Tibial artery (tissue), 4 donors: ENCODE data around the gene PITPNM1.
A peak's percentile ranks its signal among the peaks of the same experiment; 100 is the strongest.
"Not testable (repeated sequence)": the region's sequence is repeated elsewhere in the genome, so short reads cannot be mapped to it uniquely, and the experiment has no call there.

Experiments
- DNase-seq, 2 donors: peaks; one replicate each; pipeline ENCODE4 v3.0.0-alpha.2; 2019
- H3K27ac ChIP-seq, 2 donors: fragments of 200-600 bp; sonication (generic) in 1 of 2; 1 replicate in 1 of 2; 2 replicates in 1 of 2; pipeline ENCODE4 v1.5.1; 2018 to 2019; ENCODE audit warnings: mild to moderate bottlenecking in 1 of 2
- H3K27me3 ChIP-seq, 2 donors: fragments of 200-600 bp; sonication (generic) in 1 of 2; one replicate each; pipeline versions ENCODE4 v1.5.1 to v1.6.0; 2016 to 2019
- H3K36me3 ChIP-seq, 3 donors: fragments of 200-600 bp; sonication (generic) in 2 of 3; one replicate each; pipeline ENCODE4 v1.5.1; 2016 to 2019; ENCODE audit warnings: mild to moderate bottlenecking in 2 of 3
- H3K4me1 ChIP-seq, 4 donors: fragments of 200-600 bp; sonication (generic) in 2 of 4; 1 replicate in 3 of 4; 2 replicates in 1 of 4; pipeline ENCODE4 v1.5.1; 2016 to 2019
- H3K4me3 ChIP-seq, 2 donors: fragments of 200-600 bp; sonication (generic) in 1 of 2; 1 replicate in 1 of 2; 2 replicates in 1 of 2; pipeline ENCODE4 v1.5.1; 2018 to 2019; ENCODE audit warnings: mild to moderate bottlenecking in 2 of 2
- H3K9me3 ChIP-seq, 3 donors: fragments of 200-600 bp; sonication (generic) in 1 of 3; one replicate each; pipeline ENCODE4 v1.5.1; 2016 to 2019
- CTCF ChIP-seq, 2 experiments: fragments of 200-600 bp in 1 of 2; fragments of 450-650 bp in 1 of 2; IDR thresholded peaks; one replicate each; pipeline ENCODE4 v1.5.1; 2017 to 2019; ENCODE audit warnings: antibody characterized with exemption in 2 of 2, mild to moderate bottlenecking in 1 of 2, moderate library complexity in 1 of 2
- intact Hi-C: fragments of 100-400 bp; cut with DNase I; formaldehyde crosslinking; loops from one replicate; pipeline ENCODE4 v1.15.0; 2023; ENCODE audit warnings: low total_unique reads

PITPNM1 gene

GRCh38 chr11:67466367-67466766 lies 38.8 kb downstream of the PITPNM1 start:
- TF ChIP-seq CTCF (IDR thresholded peaks at IDR 0.05) = no peak
- H3K4me1 ChIP-seq = peaks cover 0 to 52% (median 38%) of the 10 kb centered on the region in 4 donors
- H3K36me3 ChIP-seq = no peaks in the 10 kb centered on the region
- H3K4me3 ChIP-seq = no peak overlapping the region
- no peaks in the 10 kb centered on the region for H3K9me3 ChIP-seq
- intact Hi-C loops = loop anchor here (5.0 kb wide), 2 partner anchors 44 to 64 kb away; partner anchors contain the start of genes PPP1CA and TBC1D10C
- H3K27me3 ChIP-seq = no peaks in the 10 kb centered on the region
- no peak for DNase-seq
- H3K27ac ChIP-seq = peak overlapping the region; percentile 20 to 95

- Histone ChIP-seq H3K4me3 (peak overlapping the region; percentile 65 to 79), H3K27ac (peak overlapping the region; percentile 95 to 97), H3K4me1 (peaks cover 0 to 52% (median 38%) of the 10 kb centered on the region in 4 donors)
- peak in 1 of 2 donors; percentile 69 for DNase-seq
- H3K27me3 ChIP-seq, H3K9me3 ChIP-seq, H3K36me3 ChIP-seq: not testable (repeated sequence)
- intact Hi-C loops = loop anchor here (2.0 to 5.0 kb wide), 3 partner anchors 23 to 63 kb away; partner anchors contain the start of genes CORO1B, PPP1CA and TBC1D10C
Observed at GRCh38 chr11:67465530-67465929, 39.6 kb downstream of the PITPNM1 start.

GRCh38 chr11:67465189-67465510 lies 40.0 kb downstream of the PITPNM1 start:
- intact Hi-C loops = loop anchor here (2.0 to 5.0 kb wide), 3 partner anchors 22 to 63 kb away; partner anchors contain the start of genes CORO1B, PPP1CA and TBC1D10C
- H3K4me1 ChIP-seq = peaks cover 0 to 52% (median 38%) of the 10 kb centered on the region in 4 donors

GRCh38 chr11:67464411-67465188 lies 40.6 kb downstream of the PITPNM1 start:
- intact Hi-C loops = loop anchor here (2.0 to 5.0 kb wide), 3 partner anchors 22 to 62 kb away; partner anchors contain the start of genes CORO1B, PPP1CA and TBC1D10C
- peak; percentile 85 to 94 for DNase-seq
- Histone ChIP-seq H3K4me1 (peaks cover 0 to 47% (median 36%) of the 10 kb centered on the region in 4 donors), H3K9me3 (no peaks in the 10 kb centered on the region), H3K4me3 (peak overlapping the region; percentile 65 to 79), H3K27ac (peak overlapping the region; percentile 95 to 97), H3K36me3 (no peaks in the 10 kb centered on the region), H3K27me3 (no peaks in the 10 kb centered on the region)
- TF ChIP-seq CTCF (IDR thresholded peaks at IDR 0.05) = peak in 1 of 2 experiments; percentile 12

More at GRCh38 chr11:67465189-67465510, 40.0 kb downstream of the PITPNM1 start:
- DNase-seq = no peak
- no peaks in the 10 kb centered on the region for H3K9me3 ChIP-seq
- H3K36me3 ChIP-seq = no peaks in the 10 kb centered on the region
- no peak for TF ChIP-seq CTCF (IDR thresholded peaks at IDR 0.05)
- peak overlapping the region; percentile 65 to 79 for H3K4me3 ChIP-seq
- peak overlapping the region; percentile 95 to 97 for H3K27ac ChIP-seq
- H3K27me3 ChIP-seq = no peaks in the 10 kb centered on the region

GRCh38 chr11:67463680-67464410 lies 41.3 kb downstream of the PITPNM1 start:
- peaks cover 0 to 45% (median 35%) of the 10 kb centered on the region in 4 donors for H3K4me1 ChIP-seq
- H3K36me3 ChIP-seq = no peaks in the 10 kb centered on the region
- H3K9me3 ChIP-seq = no peaks in the 10 kb centered on the region
- H3K27me3 ChIP-seq = no peaks in the 10 kb centered on the region
- intact Hi-C loops = loop anchor here (2.0 kb wide), 1 partner anchor 21 kb away; the partner anchor contains the start of gene CORO1B
- DNase-seq = peak; percentile 77 to 93
- peak overlapping the region; percentile 95 to 97 for H3K27ac ChIP-seq
- no peak for TF ChIP-seq CTCF (IDR thresholded peaks at IDR 0.05)
- peak overlapping the region; percentile 65 to 79 for H3K4me3 ChIP-seq
